Activated CD8-positive, alpha-beta memory T cell treated with anti-CD3 and anti-CD28 coated beads, Interleukin-2, amount 10 ng/mL, durations not matched to agents 7 days and 5 days (primary cell): ENCODE results near the gene PTGIR. TPM values are rescaled to one million over a fixed set of nuclear protein-coding genes. Genes with fewer than 3 reads are reported as not detected.

Source experiments
- ATAC-seq: fragments of 150-1000 bp; cut with Tn5 transposase; one replicate; pipeline ENCODE4 v1.10.0; 2021; ENCODE audit warnings: moderate library complexity
- CTCF ChIA-PET: fragments of 350-600 bp; sonication (Branson Sonifier 250); formaldehyde crosslinking; loops from one replicate; lab custom pipeline; 2021; ENCODE audit warnings: antibody characterized with exemption; lab: Charles Lee
- DNase-seq: peaks from one replicate; pipeline ENCODE4 v3.0.0-alpha.2; 2020
- H3K27ac Mint-ChIP-seq: one replicate; pipeline ENCODE4 v1.8.0; 2021; ENCODE audit warnings: mild to moderate bottlenecking, mixed read lengths
- H3K27me3 Mint-ChIP-seq: one replicate; pipeline ENCODE4 v1.8.0; 2021; ENCODE audit warnings: mixed read lengths
- H3K36me3 Mint-ChIP-seq: one replicate; pipeline ENCODE4 v1.8.0; 2021; ENCODE audit warnings: mild to moderate bottlenecking, mixed read lengths
- H3K4me1 Mint-ChIP-seq: one replicate; pipeline ENCODE4 v1.8.0; 2021; ENCODE audit warnings: mixed read lengths
- H3K4me3 Mint-ChIP-seq: one replicate; pipeline ENCODE4 v1.8.0; 2021; ENCODE audit warnings: mild to moderate bottlenecking, moderate library complexity, mixed read lengths
- H3K9me3 Mint-ChIP-seq: one replicate; pipeline ENCODE4 v1.8.0; 2022; ENCODE audit warnings: low read depth, mixed read lengths
- total RNA-seq, 2 experiments: library from RNA; stranded (reverse); gene quantifications; one replicate each; pipeline ENCODE4 v1.2.3, GENCODE V29; 2021

PTGIR gene
- 10 to 100 TPM in 1 of 2 experiments, 1 to 10 TPM in 1; 1.8 to 27.5 TPM for total RNA-seq

DNA sequence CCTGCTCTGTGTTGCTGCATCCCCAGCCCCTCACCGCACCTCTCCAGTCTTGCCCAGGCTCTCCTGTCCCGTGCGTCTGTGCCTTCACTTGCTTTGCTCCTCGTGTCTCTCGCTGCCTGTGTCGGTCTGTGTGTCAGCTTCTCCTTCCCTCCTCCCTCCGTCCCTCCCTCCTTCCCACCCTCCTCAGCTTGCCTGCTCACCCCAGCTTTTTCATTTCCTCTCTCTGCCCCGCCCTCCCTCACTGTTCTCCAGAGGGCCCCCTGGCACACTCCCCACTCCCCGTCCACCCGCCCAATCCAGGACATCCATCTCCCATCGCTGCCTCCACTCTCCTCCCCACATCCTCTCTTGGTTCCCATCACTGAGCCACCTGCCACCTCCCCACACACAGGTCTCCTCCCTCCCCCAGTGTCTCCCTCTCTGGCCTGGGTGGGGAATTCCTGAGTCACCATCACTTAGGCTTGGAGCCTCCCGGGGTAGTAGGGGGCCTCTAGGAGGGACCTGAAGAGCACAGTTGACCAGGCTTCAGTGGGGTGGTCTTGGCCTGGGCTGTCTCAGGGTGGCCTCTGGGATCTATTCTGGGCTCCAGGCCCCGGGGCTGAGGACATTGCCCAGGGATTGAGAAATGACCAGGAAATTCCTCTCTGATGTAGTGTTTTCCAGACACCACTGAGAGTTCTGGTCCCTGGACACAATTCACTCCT, at the start of gene PTGIR:
Gene PTGIR (minus strand): TSS at position 132 of the 704 bp plus-strand sequence. CDS start 864 bp downstream, outside the sequence.
- H3K4me1 Mint-ChIP-seq = peaks cover 21% of the 10 kb centered on the region
- peak within 1 kb of the TSS; percentile 41 for H3K4me3 Mint-ChIP-seq
- peak; percentile 27 for ATAC-seq
- no peaks in the 10 kb centered on the region for H3K27me3 Mint-ChIP-seq
- CTCF ChIA-PET = interaction anchor here (0.5 to 14.6 kb wide), 5 partner anchors 8 to 124 kb away, joined by 3 to 143 read pairs (median 3); no protein-coding TSS in a partner anchor
- no peaks in the 10 kb centered on the region for H3K36me3 Mint-ChIP-seq
- H3K9me3 Mint-ChIP-seq = no peaks in the 10 kb centered on the region
- H3K27ac Mint-ChIP-seq = peak within 1 kb of the TSS; percentile 60
- DNase-seq = no peak

DNA sequence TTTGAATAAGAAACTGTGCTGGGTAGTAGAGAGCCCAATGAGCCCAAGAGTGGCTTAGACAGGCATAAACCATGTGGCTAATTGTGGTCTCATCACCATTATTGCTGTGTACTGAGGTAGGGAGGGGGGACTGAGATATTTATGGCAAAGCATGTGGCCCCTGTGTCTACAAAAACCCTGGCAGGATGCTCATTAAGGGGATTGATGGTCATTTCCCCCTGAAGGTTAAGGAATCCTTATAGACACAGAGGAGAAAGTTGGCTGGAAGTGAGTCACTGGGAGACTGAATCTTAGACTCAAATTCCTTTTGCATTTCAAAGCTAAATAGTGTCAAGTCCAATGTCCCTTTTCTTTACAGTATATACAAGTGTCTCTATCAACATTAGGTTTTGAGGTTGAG, 45.9 kb upstream of the PTGIR start:
- Mint-ChIP-seq H3K9me3 (no peaks in the 10 kb centered on the region), H3K27me3 (no peaks in the 10 kb centered on the region), H3K27ac (peak overlapping the region; percentile 40), H3K36me3 (peaks cover 37% of the 10 kb centered on the region), H3K4me1 (no peaks in the 10 kb centered on the region), H3K4me3 (no peak overlapping the region)
- ATAC-seq = no peak
- DNase-seq = no peak
- CTCF ChIA-PET = interaction anchor here (0.6 to 1.5 kb wide), 2 partner anchors 9 to 901 kb away, joined by 3 to 8 read pairs; partner anchors contain the start of gene DACT3

DNA sequence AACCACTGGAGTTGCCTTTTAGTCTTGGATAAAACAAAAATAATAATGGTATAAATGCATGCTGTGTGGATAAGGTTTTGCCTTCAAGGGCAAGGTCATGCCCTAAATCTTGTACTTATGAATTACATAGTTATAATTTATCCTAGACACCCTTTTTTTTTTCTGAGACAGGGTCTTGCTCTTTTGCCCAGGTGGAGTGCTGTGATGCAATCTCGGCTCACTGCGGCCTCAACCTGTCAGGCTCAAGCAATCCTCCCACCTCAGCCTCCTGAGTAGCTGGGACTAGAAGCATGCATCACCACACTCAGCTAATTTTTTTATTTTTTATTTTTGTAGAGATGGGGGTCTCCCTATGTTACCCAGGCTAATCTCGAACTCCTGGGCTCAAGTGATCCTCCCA, 43.8 kb upstream of the PTGIR start:
- Mint-ChIP-seq H3K9me3 (no peaks in the 10 kb centered on the region), H3K4me1 (no peaks in the 10 kb centered on the region), H3K27me3 (no peaks in the 10 kb centered on the region), H3K36me3 (peaks cover 20% of the 10 kb centered on the region), H3K4me3 (no peak overlapping the region), H3K27ac (no peak overlapping the region)
- DNase-seq (no peak), ATAC-seq (no peak)
- CTCF ChIA-PET = interaction anchor here (1.1 kb wide), 1 partner anchor 81 kb away, joined by 3 read pairs; no protein-coding TSS in a partner anchor

DNA sequence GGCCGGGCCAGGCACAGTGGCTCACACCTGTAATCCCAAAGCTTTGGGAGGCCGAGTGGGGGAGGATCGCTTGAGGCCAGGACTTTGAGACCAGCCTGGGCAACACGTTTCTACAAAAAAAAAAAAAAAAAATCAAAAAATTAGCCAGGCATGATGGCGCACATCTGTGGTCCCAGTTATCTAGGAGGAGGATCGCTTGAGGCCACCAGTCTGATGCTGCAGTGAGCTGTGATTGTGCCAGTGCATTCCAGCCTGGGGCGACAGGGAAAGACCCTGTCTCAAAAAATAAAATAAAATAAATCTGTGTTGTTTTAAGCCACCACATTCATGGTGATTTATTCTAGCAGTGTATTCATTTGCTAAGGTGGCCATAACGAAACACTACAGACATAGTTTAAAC, 40.2 kb upstream of the PTGIR start:
- Mint-ChIP-seq H3K4me1 (peaks cover 12% of the 10 kb centered on the region), H3K36me3 (peaks cover under 1% of the 10 kb centered on the region), H3K4me3 (no peak overlapping the region), H3K27me3 (peaks cover 11% of the 10 kb centered on the region), H3K27ac (no peak overlapping the region), H3K9me3 (no peaks in the 10 kb centered on the region)
- CTCF ChIA-PET = interaction anchor here (2.0 to 6.8 kb wide), 2 partner anchors 8 to 51 kb away, joined by 5 to 169 read pairs; no protein-coding TSS in a partner anchor
- no peak for DNase-seq
- no peak for ATAC-seq

GRCh38 chr19:46661735-46662592, 37.1 kb upstream of the PTGIR start:
- CTCF ChIA-PET = interaction anchor here (0.6 to 6.8 kb wide), 38 partner anchors 9 to 351 kb away, joined by 3 to 169 read pairs (median 5); partner anchors contain the start of genes CALM3 and GNG8
- peak overlapping the region; percentile 67 for H3K4me3 Mint-ChIP-seq
- peak; percentile 30 for ATAC-seq

DNA sequence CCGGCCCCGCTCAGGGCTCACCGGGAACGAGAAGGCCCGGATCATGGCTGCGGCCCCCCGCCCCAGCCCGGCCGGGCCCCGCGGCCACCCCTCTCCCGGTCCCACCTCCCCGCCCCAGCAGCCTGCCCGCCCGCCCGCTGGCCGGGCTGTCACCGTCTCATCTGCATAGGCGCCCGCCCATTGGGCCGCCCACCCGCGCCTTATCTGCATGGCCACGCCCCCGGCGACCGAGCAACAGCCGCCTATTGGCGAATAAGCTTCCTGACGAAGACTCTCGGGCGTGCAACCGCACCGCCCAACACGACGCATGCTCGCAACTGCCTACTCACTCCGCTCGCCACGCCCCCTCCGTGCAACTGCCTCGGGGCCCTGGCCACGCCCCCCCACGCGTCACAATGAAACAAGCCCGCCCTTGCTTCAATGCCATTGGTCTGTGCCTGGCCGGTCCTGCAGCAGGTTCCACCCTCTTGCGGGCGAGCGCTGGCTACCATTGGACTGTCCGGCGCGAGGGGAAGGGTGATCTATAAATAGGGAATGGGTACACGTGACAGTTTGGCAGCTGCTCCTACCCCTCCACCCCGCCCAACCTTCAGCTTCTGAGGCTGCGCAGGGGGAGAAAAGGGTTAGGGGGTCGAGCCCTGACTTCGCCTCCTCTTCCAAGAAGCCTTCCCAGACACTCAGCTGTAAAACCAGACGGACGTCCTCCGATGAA, 36.3 kb upstream of the PTGIR start, which contains the start of gene DACT3:
Gene DACT3 (minus strand): TSS at position 163 of the 712 bp plus-strand sequence. CDS start 118 bp downstream, at position 45.
- ATAC-seq (peak; percentile 94), DNase-seq (peak; percentile 100)
- no peaks in the 10 kb centered on the region for H3K36me3 Mint-ChIP-seq
- peak within 1 kb of the TSS; percentile 67 for H3K4me3 Mint-ChIP-seq
- peak within 1 kb of the TSS; percentile 76 for H3K27ac Mint-ChIP-seq
- peaks cover 17% of the 10 kb centered on the region for H3K4me1 Mint-ChIP-seq
- CTCF ChIA-PET = interaction anchor here (0.9 to 6.8 kb wide), 26 partner anchors 10 to 352 kb away, joined by 3 to 169 read pairs (median 8); partner anchors contain the start of genes CALM3 and GNG8
- peaks cover 37% of the 10 kb centered on the region for H3K27me3 Mint-ChIP-seq
- no peaks in the 10 kb centered on the region for H3K9me3 Mint-ChIP-seq

More at GRCh38 chr19:46661735-46662592, 37.1 kb upstream of the PTGIR start:
- no peaks in the 10 kb centered on the region for H3K36me3 Mint-ChIP-seq
- peak; percentile 85 for DNase-seq
- H3K27ac Mint-ChIP-seq = peak overlapping the region; percentile 76
- no peaks in the 10 kb centered on the region for H3K9me3 Mint-ChIP-seq
- peaks cover 33% of the 10 kb centered on the region for H3K27me3 Mint-ChIP-seq
- peaks cover 17% of the 10 kb centered on the region for H3K4me1 Mint-ChIP-seq

DNA sequence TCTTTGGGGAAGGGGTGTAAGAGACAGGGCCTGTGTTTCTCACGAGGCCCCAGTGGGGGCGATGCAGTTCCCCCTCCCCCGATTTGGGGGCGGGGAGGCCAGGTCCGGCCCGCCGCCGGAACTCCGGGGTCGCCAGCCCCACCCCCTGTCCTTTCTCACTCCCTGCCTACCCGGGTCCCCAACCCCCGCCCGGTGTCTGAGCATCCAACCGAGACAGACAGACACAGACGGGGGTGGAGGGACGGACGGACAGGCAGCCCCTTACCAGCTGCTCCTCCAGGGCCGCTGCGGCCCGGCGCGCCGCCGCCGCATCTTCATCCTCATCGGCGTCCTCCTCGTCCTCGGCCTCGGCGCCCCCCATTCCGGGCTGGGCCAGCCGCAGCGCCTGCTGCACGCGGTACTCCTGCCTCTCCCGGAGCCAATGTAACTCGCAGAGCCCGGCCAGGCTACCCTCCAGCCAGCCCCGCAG, 35.7 kb upstream of the PTGIR start:
- CTCF ChIA-PET = interaction anchor here (1.3 to 6.8 kb wide), 16 partner anchors 11 to 353 kb away, joined by 3 to 169 read pairs (median 12); partner anchors contain the start of genes CALM3 and GNG8
- peaks cover 17% of the 10 kb centered on the region for H3K4me1 Mint-ChIP-seq
- H3K9me3 Mint-ChIP-seq = no peaks in the 10 kb centered on the region
- no peak overlapping the region for H3K27ac Mint-ChIP-seq
- DNase-seq = no peak
- no peak overlapping the region for H3K4me3 Mint-ChIP-seq
- no peaks in the 10 kb centered on the region for H3K36me3 Mint-ChIP-seq
- no peak for ATAC-seq
- peaks cover 37% of the 10 kb centered on the region for H3K27me3 Mint-ChIP-seq

- Mint-ChIP-seq H3K9me3 (no peaks in the 10 kb centered on the region), H3K27ac (no peak overlapping the region)
Observed at GRCh38 chr19:46660008-46660517, 35.2 kb upstream of the PTGIR start.

GRCh38 chr19:46659151-46660007, 34.5 kb upstream of the PTGIR start:
- Mint-ChIP-seq H3K9me3 (no peaks in the 10 kb centered on the region), H3K27ac (no peak overlapping the region), H3K36me3 (no peaks in the 10 kb centered on the region), H3K4me1 (peaks cover 19% of the 10 kb centered on the region), H3K27me3 (peaks cover 43% of the 10 kb centered on the region), H3K4me3 (peak overlapping the region; percentile 18)
- DNase-seq (no peak), ATAC-seq (no peak)
- CTCF ChIA-PET = interaction anchor here (1.2 to 6.8 kb wide), 3 partner anchors 37 to 94 kb away, joined by 4 to 169 read pairs (median 15); no protein-coding TSS in a partner anchor

More at GRCh38 chr19:46660008-46660517, 35.2 kb upstream of the PTGIR start:
- Mint-ChIP-seq H3K36me3 (no peaks in the 10 kb centered on the region), H3K4me1 (peaks cover 17% of the 10 kb centered on the region), H3K27me3 (peaks cover 39% of the 10 kb centered on the region), H3K4me3 (peak overlapping the region; percentile 18)
- DNase-seq (no peak), ATAC-seq (no peak)
- CTCF ChIA-PET = interaction anchor here (2.4 to 6.8 kb wide), 5 partner anchors 28 to 94 kb away, joined by 12 to 169 read pairs (median 24); partner anchors contain the start of gene CALM3

DNA sequence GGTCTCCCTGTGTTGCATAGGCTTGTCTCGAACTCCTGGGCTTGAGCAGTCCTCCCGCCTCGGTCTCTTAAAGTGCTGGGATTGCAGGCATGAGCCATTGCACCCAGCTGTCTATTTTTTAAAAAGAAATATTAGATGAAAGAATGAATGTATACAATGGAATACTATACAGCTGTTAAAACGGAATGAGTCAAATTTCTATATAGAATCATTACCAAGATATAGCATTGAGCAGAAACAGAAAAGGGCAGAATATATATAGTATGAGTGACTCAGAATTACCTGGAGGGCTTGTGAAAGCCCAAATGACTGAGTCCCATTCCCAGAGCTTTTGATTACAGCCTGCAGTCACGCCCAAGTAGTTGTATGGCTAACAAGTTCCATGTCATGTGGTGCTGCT, 31.7 kb upstream of the PTGIR start:
- Mint-ChIP-seq H3K9me3 (no peaks in the 10 kb centered on the region), H3K27ac (no peak overlapping the region), H3K4me3 (no peak overlapping the region), H3K27me3 (peaks cover 48% of the 10 kb centered on the region), H3K36me3 (no peaks in the 10 kb centered on the region), H3K4me1 (peaks cover 12% of the 10 kb centered on the region)
- DNase-seq (no peak), ATAC-seq (no peak)
- CTCF ChIA-PET = interaction anchor here (0.5 to 1.8 kb wide), 3 partner anchors 9 to 728 kb away, joined by 4 to 5 read pairs (median 5); no protein-coding TSS in a partner anchor

DNA sequence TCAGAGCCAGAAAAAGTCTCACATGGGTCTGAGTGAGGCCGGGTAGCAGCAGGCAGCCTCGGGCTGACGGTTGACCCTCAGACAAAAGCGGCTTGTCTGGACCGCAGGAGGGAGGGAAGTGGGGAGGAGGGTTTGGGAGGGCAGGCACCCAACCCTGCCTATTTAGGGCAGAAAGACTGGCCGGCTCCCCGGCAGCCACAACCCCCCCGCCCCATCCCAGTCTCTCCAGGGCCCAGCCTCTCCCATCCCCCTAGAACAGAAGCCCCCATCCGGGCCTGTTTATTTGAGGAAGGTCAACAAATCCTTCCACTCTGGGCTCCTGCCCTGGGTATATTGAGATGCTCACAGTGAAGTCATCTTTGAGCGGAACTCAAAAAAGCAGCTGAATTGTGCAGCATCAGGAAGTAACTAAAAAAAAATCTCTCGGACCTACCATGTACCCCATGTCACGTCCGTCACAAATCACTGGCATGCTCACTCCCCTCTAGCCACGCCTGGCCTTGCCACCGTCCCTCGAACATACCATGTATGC, 29.8 kb upstream of the PTGIR start:
- peaks cover 4% of the 10 kb centered on the region for H3K36me3 Mint-ChIP-seq
- CTCF ChIA-PET = interaction anchor here (1.2 to 1.5 kb wide), 2 partner anchors 15 to 73 kb away, joined by 3 to 4 read pairs; no protein-coding TSS in a partner anchor
- no peak overlapping the region for H3K4me3 Mint-ChIP-seq
- no peak overlapping the region for H3K27ac Mint-ChIP-seq
- ATAC-seq (no peak), DNase-seq (no peak)
- H3K27me3 Mint-ChIP-seq = peaks cover 56% of the 10 kb centered on the region
- H3K4me1 Mint-ChIP-seq = peaks cover 5% of the 10 kb centered on the region
- H3K9me3 Mint-ChIP-seq = no peaks in the 10 kb centered on the region
